H9 (cell line): Measurements from ENCODE around the gene BLTP1. TPM values are rescaled to one million over a fixed set of nuclear protein-coding genes. Genes with fewer than 3 reads are reported as not detected.

Experiments
- DNase-seq: peaks from one replicate; pipeline ENCODE4 v3.0.0-alpha.2; 2017
- H2AFZ ChIP-seq: one replicate; pipeline ENCODE4 v1.6.1; 2013; ENCODE audit warnings: mild to moderate bottlenecking, low read length, control low read depth, moderate library complexity
- H2AK5ac ChIP-seq: 2 replicates; pipeline ENCODE4 v1.6.1; 2013; ENCODE audit warnings: low read length, control low read depth, mixed read lengths; ENCODE audit not compliant: insufficient read length
- H2BK120ac ChIP-seq: one replicate; pipeline ENCODE4 v1.6.1; 2013; ENCODE audit warnings: low read depth, mild to moderate bottlenecking, low read length, control low read depth, inconsistent platforms; ENCODE audit not compliant: poor library complexity, severe bottlenecking
- H2BK12ac ChIP-seq: 2 replicates; pipeline ENCODE4 v1.6.1; 2013; ENCODE audit warnings: low read length, control low read depth, mixed read lengths, low read depth; ENCODE audit not compliant: insufficient read length
- H2BK15ac ChIP-seq: 2 replicates; pipeline ENCODE4 v1.6.1; 2013; ENCODE audit warnings: low read depth, low read length, control low read depth
- H2BK20ac ChIP-seq: one replicate; pipeline ENCODE4 v1.6.1; 2013; ENCODE audit warnings: low read depth, mild to moderate bottlenecking, low read length, control low read depth, inconsistent platforms; ENCODE audit not compliant: poor library complexity, severe bottlenecking
- H2BK5ac ChIP-seq: 2 replicates; pipeline ENCODE4 v1.6.1; 2013; ENCODE audit warnings: low read length, control low read depth, mixed read lengths; ENCODE audit not compliant: insufficient read length
- H3K14ac ChIP-seq: 2 replicates; pipeline ENCODE4 v1.6.1; 2013; ENCODE audit warnings: low read length, control low read depth; ENCODE audit not compliant: insufficient read depth
- H3K18ac ChIP-seq: 2 replicates; pipeline ENCODE4 v1.6.1; 2013; ENCODE audit warnings: low read depth, mild to moderate bottlenecking, mixed read lengths, low read length, control low read depth; ENCODE audit not compliant: insufficient read length
- H3K23ac ChIP-seq: 2 replicates; pipeline ENCODE4 v1.6.1; 2013; ENCODE audit warnings: low read length, control low read depth, mixed read lengths, low read depth; ENCODE audit not compliant: insufficient read length
- H3K23me2 ChIP-seq: 2 replicates; pipeline ENCODE4 v1.6.1; 2013; ENCODE audit warnings: low read depth, mild to moderate bottlenecking, mixed read lengths, low read length, control low read depth; ENCODE audit not compliant: insufficient read length, poor library complexity, severe bottlenecking
- H3K27ac ChIP-seq: 2 replicates; pipeline ENCODE4 v1.5.1; 2013; ENCODE audit warnings: low read length, control low read depth, mixed read lengths, low read depth; ENCODE audit not compliant: insufficient read length
- H3K27me3 ChIP-seq: 2 replicates; pipeline ENCODE4 v1.6.1; 2013; ENCODE audit warnings: low read length, control low read depth, inconsistent platforms; ENCODE audit not compliant: insufficient read depth
- H3K4ac ChIP-seq: 2 replicates; pipeline ENCODE4 v1.6.1; 2013; ENCODE audit warnings: low read depth, mild to moderate bottlenecking, control low read depth, inconsistent platforms, low read length, moderate library complexity
- H3K4me1 ChIP-seq: 2 replicates; pipeline ENCODE4 v1.6.1; 2013; ENCODE audit warnings: low read length, control low read depth, inconsistent platforms; ENCODE audit not compliant: insufficient read depth
- H3K4me2 ChIP-seq: 2 replicates; pipeline ENCODE4 v1.6.1; 2013; ENCODE audit warnings: low read length, control low read depth, mixed read lengths; ENCODE audit not compliant: insufficient read length, insufficient read depth
- H3K56ac ChIP-seq: 2 replicates; pipeline ENCODE4 v1.6.1; 2013; ENCODE audit warnings: low read depth, mild to moderate bottlenecking, mixed read lengths, low read length, control low read depth; ENCODE audit not compliant: insufficient read length
- H3K79me1 ChIP-seq: 2 replicates; pipeline ENCODE4 v1.6.1; 2013; ENCODE audit warnings: low read depth, mild to moderate bottlenecking, moderate library complexity, low read length, control low read depth, inconsistent platforms; ENCODE audit not compliant: insufficient read depth, poor library complexity, severe bottlenecking
- H3K79me2 ChIP-seq: 2 replicates; pipeline ENCODE4 v1.6.1; 2013; ENCODE audit warnings: low read length, control low read depth, inconsistent platforms; ENCODE audit not compliant: insufficient read depth
- H3K9ac ChIP-seq: 2 replicates; pipeline ENCODE4 v1.6.1; 2013; ENCODE audit warnings: low read length, control low read depth, mixed read lengths; ENCODE audit not compliant: insufficient read length; ENCODE audit errors: extremely low read depth
- H3K9me3 ChIP-seq: one replicate; pipeline ENCODE4 v1.6.1; 2013; ENCODE audit warnings: low read depth, low read length, inconsistent platforms; ENCODE audit not compliant: control insufficient read depth
- H3T11ph ChIP-seq: one replicate; pipeline ENCODE4 v1.6.1; 2013; ENCODE audit warnings: mild to moderate bottlenecking, low read length, control low read depth, inconsistent platforms
- H4K20me1 ChIP-seq: one replicate; pipeline ENCODE4 v1.6.1; 2013; ENCODE audit not compliant: control insufficient read depth, insufficient read length, insufficient read depth
- H4K5ac ChIP-seq: 2 replicates; pipeline ENCODE4 v1.6.1; 2013; ENCODE audit warnings: low read depth, mild to moderate bottlenecking, mixed read lengths, low read length, control low read depth; ENCODE audit not compliant: insufficient read length
- H4K8ac ChIP-seq: replicated peaks from 2 replicates; pipeline ENCODE4 v1.6.1; 2013; ENCODE audit warnings: low read length, control low read depth, mixed read lengths, low read depth; ENCODE audit not compliant: insufficient read length
- H4K91ac ChIP-seq: 2 replicates; pipeline ENCODE4 v1.6.1; 2013; ENCODE audit warnings: low read depth, mild to moderate bottlenecking, moderate library complexity, mixed read lengths, low read length, control low read depth; ENCODE audit not compliant: insufficient read length
- H3K27ac Mint-ChIP-seq, 3 experiments: 2 replicates in 2 of 3; 3 replicates in 1 of 3; pipeline ENCODE4 v1.8.0; 2020 to 2021; ENCODE audit warnings: mixed read lengths in 3 of 3, mild to moderate bottlenecking in 1 of 3, moderate library complexity in 1 of 3
- H3K27me3 Mint-ChIP-seq: 2 replicates; pipeline ENCODE4 v1.8.0; 2021; ENCODE audit warnings: low read depth, mild to moderate bottlenecking, moderate library complexity, mixed read lengths
- H3K36me3 Mint-ChIP-seq, 3 experiments: 2 replicates in 2 of 3; 3 replicates in 1 of 3; pipeline ENCODE4 v1.8.0; 2020 to 2021; ENCODE audit warnings: low read depth in 3 of 3, mixed read lengths in 3 of 3; ENCODE audit not compliant: insufficient read depth in 1 of 3
- H3K4me1 Mint-ChIP-seq, 2 experiments: 2 replicates each; pipeline ENCODE4 v1.8.0; 2020; ENCODE audit warnings: mixed read lengths in 2 of 2
- H3K4me3 Mint-ChIP-seq, 2 experiments: 2 replicates in 1 of 2; 3 replicates in 1 of 2; pipeline ENCODE4 v1.8.0; 2020 to 2021; ENCODE audit warnings: mild to moderate bottlenecking in 2 of 2, mixed read lengths in 2 of 2, moderate library complexity in 1 of 2
- H3K9me3 Mint-ChIP-seq, 2 experiments: 2 replicates in 1 of 2; 3 replicates in 1 of 2; pipeline ENCODE4 v1.8.0; 2020; ENCODE audit warnings: mild to moderate bottlenecking in 2 of 2, mixed read lengths in 2 of 2, moderate library complexity in 1 of 2
- CTCF ChIP-seq: fragments of 200-600 bp; sonication (generic); conservative IDR thresholded peaks from 3 replicates; pipeline ENCODE4 v1.8.0; 2021; ENCODE audit warnings: antibody characterized with exemption, mild to moderate bottlenecking
- WGBS: extraction: QIAGEN DNeasy Blood & Tissue Kit; methylation state at CpG from one replicate; pipeline ENCODE4 v1.1.7; 2013; ENCODE audit warnings: missing lambda C conversion rate, low lambda C conversion rate, mixed read lengths; ENCODE audit not compliant: insufficient read length; ENCODE audit errors: extremely low coverage; 5-methylcytosine and 5-hydroxymethylcytosine counted together
- total RNA-seq: library from RNA; stranded (reverse); gene quantifications from 2 replicates; pipeline ENCODE4 v1.2.1, GENCODE V29; 2021

The BLTP1 gene
- total RNA-seq, 1 experiment from 2014 or later, result 27.4 TPM

GRCh38 chr4:122142687-122143086 is 9.4 kb upstream of the BLTP1 start:
- no peak for DNase-seq

More at GRCh38 chr4:122142687-122143086, 9.4 kb upstream of the BLTP1 start:
- Histone ChIP-seq H2AFZ (no peak overlapping the region), H2BK12ac (no peak overlapping the region), H2AK5ac (no peak overlapping the region), H3K56ac (no peak overlapping the region), H2BK20ac (no peak overlapping the region), H3K18ac (no peak overlapping the region), H3K27ac (no peak overlapping the region), H2BK15ac (no peak overlapping the region), H3K79me2 (no peaks in the 10 kb centered on the region; the same call in 1 of the 2 replicates), H3K9me3 (no peaks in the 10 kb centered on the region), H3K14ac (no peak overlapping the region), H3K79me1 (no peaks in the 10 kb centered on the region), H3K4me2 (no peak overlapping the region), H3K23ac (no peak overlapping the region), H3K23me2 (no peaks in the 10 kb centered on the region), H3K9ac (no peak overlapping the region), H3K4me1 (no peaks in the 10 kb centered on the region), H2BK5ac (no peak overlapping the region), H2BK120ac (no peak overlapping the region), H4K20me1 (no peaks in the 10 kb centered on the region), H4K8ac (no peak overlapping the region), H3K4ac (no peak overlapping the region), H4K5ac (no peak overlapping the region), H3T11ph (no peak overlapping the region), H4K91ac (no peak overlapping the region), H3K27me3 (no peaks in the 10 kb centered on the region)
- Mint-ChIP-seq H3K27ac (no peak overlapping the region), H3K4me3 (no peak overlapping the region), H3K36me3 (no peaks in the 10 kb centered on the region), H3K9me3 (peaks cover 0 to 2% of the 10 kb centered on the region in 2 experiments; a peak in 3 of 5 replicates), H3K27me3 (peaks cover 9% of the 10 kb centered on the region), H3K4me1 (no peaks in the 10 kb centered on the region)
- no peak for TF ChIP-seq CTCF
- no CpG with 5 or more reads among the region's 1 CpG for WGBS
